ENCODE results near the gene SH3BGRL. TPM values are rescaled to one million over a fixed set of nuclear protein-coding genes. Genes with fewer than 3 reads are reported as not detected.

Gene SH3BGRL
- total RNA-seq, 1 experiment from 2014 or later: 32.4 TPM

GRCh38 chrX:81202456-81202819 lies 536 bp downstream of the SH3BGRL start:
- peak overlapping the region; percentile 64 for H3K9ac ChIP-seq (ENCODE audit: low read length)
- H3K4me1 ChIP-seq (ENCODE audit: control insufficient read depth in 1 of 2, insufficient read depth in 2 of 2, low read length in 2 of 2): peaks cover 2 to 4% of the 10 kb centered on the region in 2 experiments; a peak in 3 of 4 replicates
- H3K27me3 ChIP-seq (ENCODE audit: insufficient read depth, low read length): no peaks in the 10 kb centered on the region
- no TSS peak for BruUV-seq (replicated peaks)
- ChIA-PET CTCF (interaction anchor here (1.4 kb wide), 2 partner anchors 9 to 175 kb away, joined by 3 read pairs; no protein-coding TSS in a partner anchor), POLR2A (no interaction called here), RAD21 (ENCODE audit: low non-redundant PET in 1 of 2, low total read pairs in 2 of 2, uncharacterized antibody in 2 of 2, unreplicated experiment in 2 of 2) (no interaction called here)
- no peaks in the 10 kb centered on the region for H3K79me2 ChIP-seq (ENCODE audit: insufficient read depth, low read length)
- no peaks in the 10 kb centered on the region for H4K20me1 ChIP-seq (ENCODE audit: insufficient read depth)
- no peaks in the 10 kb centered on the region for H3K36me3 ChIP-seq (ENCODE audit: control insufficient read depth in 1 of 2, insufficient read depth in 2 of 2, low read length in 2 of 2)
- ATAC-seq (peak; percentile 37), DNase-seq (ENCODE audit: low read depth, low spot score) (no peak)
- intact Hi-C loops (cut with micrococcal nuclease): no loop called here
- H3K4me2 ChIP-seq (ENCODE audit: low read length): peak overlapping the region; percentile 79
- H2AFZ ChIP-seq (ENCODE audit: low read depth, low read length, poor library complexity, severe bottlenecking): no peak overlapping the region
- no peaks in the 10 kb centered on the region for H3K9me2 ChIP-seq (ENCODE audit: insufficient read depth)
- peak overlapping the region; percentile 62 to 74 for H3K4me3 ChIP-seq (replicated peaks in 1 of 2; ENCODE audit: low read depth in 1 of 2, low read length in 2 of 2)
- H3K27ac ChIP-seq (ENCODE audit: low read depth, low read length): peak overlapping the region; percentile 52; the same call in 1 of the 2 replicates
- no peaks in the 10 kb centered on the region for H3K9me3 ChIP-seq (ENCODE audit: control insufficient read depth in 1 of 2, insufficient read depth in 1 of 2, low read depth in 1 of 2, low read length in 2 of 2)
- TF ChIP-seq EZH2phosphoT487 (IDR thresholded peaks at IDR 0.05; ENCODE audit: borderline replicate concordance): no peak
- no peak for TF ChIP-seq YY1 (IDR thresholded peaks at IDR 0.05; ENCODE audit: extremely low read depth, insufficient replicate concordance, low read depth, low read length)
- TF ChIP-seq EGR1 (IDR thresholded peaks at IDR 0.05; ENCODE audit: low read depth): no peak
- no peak for TF ChIP-seq POLR2AphosphoS5 (IDR thresholded peaks at IDR 0.05; ENCODE audit: low read depth, low read length)
- no peak for TF ChIP-seq ZFX (IDR thresholded peaks at IDR 0.05)
- no peak for TF ChIP-seq ZNF274 (IDR thresholded peaks at IDR 0.05; ENCODE audit: low read depth, low read length)
- TF ChIP-seq REST (IDR thresholded peaks at IDR 0.05; ENCODE audit: low read depth): no peak
- TF ChIP-seq SIN3A (IDR thresholded peaks at IDR 0.05; ENCODE audit: low read depth): no peak
- no peak for TF ChIP-seq ZBTB33 (IDR thresholded peaks at IDR 0.05; ENCODE audit: extremely low read depth, insufficient replicate concordance, low read length)
- TF ChIP-seq SP1 (IDR thresholded peaks at IDR 0.05; ENCODE audit: low read depth): no peak
